Memory B cell (primary cell): ENCODE results near the gene ZNF26.

Experiments used
- ATAC-seq: fragments of 150-1000 bp; cut with Tn5 transposase; 2 replicates; pipeline ENCODE4 v1.10.0; 2021; ENCODE audit warnings: low read depth, mild to moderate bottlenecking, moderate library complexity
- DNase-seq, 2 donors: peaks; one replicate each; pipeline ENCODE4 v3.0.0; 2022; ENCODE audit warnings: low spot score in 2 of 2
- H3K27ac Mint-ChIP-seq: one replicate; pipeline ENCODE4 v1.8.0; 2022; ENCODE audit warnings: mild to moderate bottlenecking, moderate library complexity, mixed read lengths
- H3K27me3 Mint-ChIP-seq: one replicate; pipeline ENCODE4 v1.8.0; 2022; ENCODE audit warnings: mixed read lengths
- H3K36me3 Mint-ChIP-seq: one replicate; pipeline ENCODE4 v1.8.0; 2022; ENCODE audit warnings: mild to moderate bottlenecking, mixed read lengths
- H3K4me1 Mint-ChIP-seq: one replicate; pipeline ENCODE4 v1.8.0; 2022; ENCODE audit warnings: mixed read lengths
- H3K4me3 Mint-ChIP-seq: one replicate; pipeline ENCODE4 v1.8.0; 2022; ENCODE audit warnings: mild to moderate bottlenecking, moderate library complexity, mixed read lengths
- H3K9me3 Mint-ChIP-seq: one replicate; pipeline ENCODE4 v1.8.0; 2022; ENCODE audit warnings: mixed read lengths

ZNF26 gene

GRCh38 chr12:133073836-133074235, 87.7 kb downstream of the ZNF26 start:
- Mint-ChIP-seq H3K27me3 (no peaks in the 10 kb centered on the region), H3K4me3 (no peak overlapping the region), H3K9me3 (peaks cover 24% of the 10 kb centered on the region), H3K27ac (no peak overlapping the region), H3K36me3 (peaks cover 17% of the 10 kb centered on the region), H3K4me1 (no peaks in the 10 kb centered on the region)
- ATAC-seq (no peak), DNase-seq (no peak)
